NOMO-1 treated with dmso at 0.1 percent for 144 hours (cell line): ENCODE results near the gene TPSG1.
"Not testable (repeated sequence)": the region's sequence is repeated elsewhere in the genome, so short reads cannot be mapped to it uniquely, and the experiment has no call there.

Source experiments
- DNase-seq: peaks from one replicate; lab custom pipeline; 2025; ENCODE audit not compliant: unreplicated experiment; lab: John Stamatoyannopoulos, UW

TPSG1 gene

GRCh38 chr16:1225051-1225451, at the start of gene TPSG1:
Gene TPSG1, minus strand, starts transcription at chr16:1225268. Its CDS starts 16 bp downstream, at chr16:1225252.
- DNase-seq = no peak

- no peak for DNase-seq
Observed at GRCh38 chr16:1274767-1275166, 49.7 kb upstream of the TPSG1 start.

GRCh38 chr16:1273816-1274215, 48.7 kb upstream of the TPSG1 start:
- DNase-seq = no peak

GRCh38 chr16:1272453-1273198, 47.6 kb upstream of the TPSG1 start:
- no peak for DNase-seq

- not testable (repeated sequence) for DNase-seq
Observed at GRCh38 chr16:1271724-1272413, 46.8 kb upstream of the TPSG1 start.

GRCh38 chr16:1271380-1271723, 46.3 kb upstream of the TPSG1 start:
- no peak for DNase-seq

GRCh38 chr16:1269418-1269817, 44.4 kb upstream of the TPSG1 start:
- DNase-seq = not testable (repeated sequence)

GRCh38 chr16:1265826-1266225, 40.8 kb upstream of the TPSG1 start:
- DNase-seq = no peak

GRCh38 chr16:1265090-1265630, 40.1 kb upstream of the TPSG1 start:
- no peak for DNase-seq

- no peak for DNase-seq
Observed at GRCh38 chr16:1264345-1265089, 39.4 kb upstream of the TPSG1 start.

- no peak for DNase-seq
Observed at GRCh38 chr16:1263591-1264344, 38.7 kb upstream of the TPSG1 start.

- no peak for DNase-seq
Observed at GRCh38 chr16:1262846-1263221, 37.8 kb upstream of the TPSG1 start.

GRCh38 chr16:1262210-1262845, 37.3 kb upstream of the TPSG1 start:
- no peak for DNase-seq

- no peak for DNase-seq
Observed at GRCh38 chr16:1261131-1261892, 36.2 kb upstream of the TPSG1 start.

- no peak for DNase-seq
Observed at GRCh38 chr16:1260101-1260680, 35.1 kb upstream of the TPSG1 start.

GRCh38 chr16:1259760-1260068, 34.6 kb upstream of the TPSG1 start:
- DNase-seq = no peak

- no peak for DNase-seq
Observed at GRCh38 chr16:1258906-1259759, 34.1 kb upstream of the TPSG1 start.

- no peak for DNase-seq
Observed at GRCh38 chr16:1258225-1258600, 33.1 kb upstream of the TPSG1 start.
